GM19452 (cell line): ENCODE measurements around the gene KCNN3.
A peak's percentile ranks its signal among the peaks of the same experiment; 100 is the strongest.

Experiments used
- ATAC-seq: cut with Tn5 transposase; IDR thresholded peaks from one replicate; pipeline ENCODE4 v1.9.1; 2021; ENCODE audit not compliant: unreplicated experiment

The KCNN3 gene

GRCh38 chr1:154880671-154881070 is 10.6 kb upstream of the KCNN3 start:
- no peak for ATAC-seq

DNA sequence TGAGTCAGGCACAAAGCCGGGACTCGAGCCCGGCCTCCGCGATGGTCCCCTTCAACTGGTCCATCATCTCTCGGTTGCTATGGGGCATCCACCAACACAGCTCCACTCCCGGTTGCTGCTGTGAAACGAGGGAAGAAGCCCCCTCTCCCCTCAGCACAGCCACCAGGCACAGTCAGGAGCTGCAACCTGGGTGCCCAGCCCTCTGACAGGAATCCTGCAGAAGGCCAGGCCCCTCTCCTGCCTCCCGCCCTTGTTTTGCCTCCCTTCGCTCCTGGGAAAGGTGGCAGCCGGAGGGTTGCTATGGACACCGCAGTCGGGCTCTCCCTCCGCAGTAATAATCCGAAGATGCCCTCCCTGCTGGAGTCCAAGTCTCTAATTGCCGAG is 8.9 kb upstream of the KCNN3 start:
- ATAC-seq = no peak

GRCh38 chr1:154878371-154879037 is 8.4 kb upstream of the KCNN3 start:
- ATAC-seq = no peak

DNA sequence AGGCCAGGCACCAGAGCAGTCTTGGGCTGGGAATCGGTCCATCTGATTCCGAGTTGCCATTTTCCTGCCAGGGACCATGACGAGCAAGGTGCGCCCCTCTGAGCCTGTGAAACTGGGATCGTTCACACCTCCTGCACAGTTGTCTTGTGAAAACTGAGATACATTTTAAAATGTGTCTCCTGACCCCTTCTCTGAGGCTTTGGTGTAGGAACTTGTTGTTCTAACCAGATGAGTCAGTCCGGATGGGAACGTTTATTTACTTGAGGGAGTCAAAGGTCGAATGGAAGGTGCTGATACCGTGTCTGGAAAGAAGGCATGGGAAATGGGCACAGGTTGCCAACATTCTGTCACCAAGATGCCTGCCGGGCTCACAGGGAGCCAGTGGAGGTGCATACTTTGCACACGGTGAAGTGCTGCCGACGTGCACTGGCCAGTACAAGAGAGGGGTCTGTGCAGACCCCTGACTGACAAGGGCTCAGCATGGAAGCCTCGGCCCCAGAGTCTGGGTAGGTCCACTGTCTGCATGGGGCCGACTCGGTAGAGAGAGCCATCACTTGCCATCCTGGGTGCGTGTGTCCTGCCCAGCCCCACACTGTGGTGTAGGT is 7.4 kb upstream of the KCNN3 start:
- no peak for ATAC-seq

DNA sequence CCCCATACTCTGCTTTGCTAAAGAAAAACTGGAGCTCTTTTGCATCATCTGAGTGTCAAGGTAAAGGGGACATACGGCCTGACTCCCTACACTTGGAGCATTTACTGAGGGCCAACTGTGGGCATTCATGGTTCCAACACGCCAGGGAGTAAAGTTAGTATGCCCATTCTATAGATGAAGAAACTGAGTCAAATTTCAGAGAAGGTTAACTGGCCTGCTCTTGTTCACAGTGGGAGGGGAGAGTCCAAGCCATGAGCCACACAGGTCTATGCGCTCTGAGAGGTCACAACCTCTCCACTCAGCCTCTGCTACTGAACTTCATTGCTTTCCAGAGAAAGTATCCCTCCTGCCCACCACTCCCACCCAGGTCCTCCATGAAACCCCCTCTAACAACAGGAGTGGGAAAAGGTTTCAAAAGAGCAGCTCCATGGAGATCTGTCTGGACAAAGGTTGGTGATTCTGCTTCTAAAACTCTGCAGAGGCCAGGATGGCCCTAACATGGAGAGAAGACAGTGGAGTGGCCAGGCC is 6.8 kb upstream of the KCNN3 start:
- ATAC-seq = no peak

GRCh38 chr1:154874465-154874864 is 4.4 kb upstream of the KCNN3 start:
- ATAC-seq = no peak

GRCh38 chr1:154873321-154873950 is 3.4 kb upstream of the KCNN3 start:
- ATAC-seq = no peak

DNA sequence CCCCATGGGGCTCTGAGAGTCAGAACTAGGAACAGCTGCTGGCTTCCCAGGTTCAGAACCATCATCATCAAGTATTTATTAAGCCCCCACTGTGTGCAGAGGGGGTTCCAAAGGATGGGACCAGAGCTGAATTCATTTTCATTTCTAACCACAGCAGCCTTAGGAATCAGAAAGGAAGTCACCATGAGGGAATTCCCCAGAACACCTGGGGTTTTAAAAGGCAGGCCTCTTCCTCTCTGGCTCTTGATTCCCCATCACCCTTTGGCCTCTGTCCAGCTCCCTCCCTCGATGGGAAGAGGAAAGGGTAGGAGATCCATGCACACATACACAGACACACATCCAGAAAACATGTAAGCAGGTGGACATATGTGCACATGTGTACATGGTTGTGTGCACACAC is 1.3 kb upstream of the KCNN3 start:
- no peak for ATAC-seq

DNA sequence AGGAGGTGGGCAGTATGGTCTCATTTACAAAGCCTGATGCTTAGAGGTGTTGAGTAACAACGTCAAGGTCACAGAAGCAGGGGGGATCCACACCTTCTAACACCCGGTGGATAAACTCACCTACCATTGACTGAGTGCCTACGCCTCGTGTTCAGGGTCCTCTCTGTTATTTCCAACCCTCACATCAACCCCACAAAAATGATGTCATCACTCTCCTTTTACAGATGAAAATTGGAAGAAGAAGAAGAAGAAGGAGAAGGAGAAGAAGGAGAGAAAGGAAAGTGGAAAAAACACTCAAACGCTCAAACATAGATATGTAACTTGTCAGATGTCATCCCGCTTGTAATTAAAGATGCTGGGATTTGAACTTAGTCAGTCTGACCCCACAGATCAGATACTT is 653 bp upstream of the KCNN3 start:
- no peak for ATAC-seq

- no peak for ATAC-seq
Measured at GRCh38 chr1:154869351-154870114, 548 bp downstream of the KCNN3 start.

GRCh38 chr1:154867841-154868605 is 2.1 kb downstream of the KCNN3 start:
- no peak for ATAC-seq

DNA sequence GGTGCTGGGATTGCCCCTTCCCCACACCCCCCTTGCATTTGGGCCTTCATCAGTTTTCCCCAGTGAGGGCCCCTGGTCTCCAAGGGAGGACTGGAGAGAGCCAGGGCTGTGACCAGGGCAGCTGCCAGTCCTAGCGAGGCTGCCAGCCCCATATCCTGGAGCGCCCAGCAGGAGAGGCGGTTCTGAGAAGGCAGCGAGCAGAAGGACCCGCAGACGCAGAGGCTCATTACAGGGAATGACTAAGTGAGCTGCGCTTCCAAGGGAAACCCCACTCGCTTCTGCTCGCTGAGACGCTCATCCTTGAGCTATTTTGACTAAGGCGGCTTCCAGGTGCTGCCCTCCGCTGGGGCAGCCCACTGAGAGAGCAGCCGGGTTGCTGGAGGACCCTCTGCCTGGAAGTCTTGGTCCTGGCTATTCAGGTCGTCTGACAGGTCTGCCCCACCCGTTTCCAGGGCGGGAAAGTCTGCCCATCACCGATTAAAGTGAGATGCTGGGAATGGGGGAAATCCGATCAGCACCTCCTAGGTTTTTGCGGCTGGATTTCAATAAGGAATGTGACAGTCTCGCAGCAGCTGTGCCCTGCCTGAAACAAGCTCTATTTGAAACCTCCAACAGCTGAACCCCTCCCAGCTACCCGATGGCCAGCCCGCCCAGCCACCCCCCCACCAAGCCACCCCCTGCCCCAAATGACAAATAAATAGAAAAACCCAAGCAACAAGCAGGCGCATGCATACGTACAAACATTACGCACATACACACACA is 2.8 kb downstream of the KCNN3 start:
- ATAC-seq = no peak

DNA sequence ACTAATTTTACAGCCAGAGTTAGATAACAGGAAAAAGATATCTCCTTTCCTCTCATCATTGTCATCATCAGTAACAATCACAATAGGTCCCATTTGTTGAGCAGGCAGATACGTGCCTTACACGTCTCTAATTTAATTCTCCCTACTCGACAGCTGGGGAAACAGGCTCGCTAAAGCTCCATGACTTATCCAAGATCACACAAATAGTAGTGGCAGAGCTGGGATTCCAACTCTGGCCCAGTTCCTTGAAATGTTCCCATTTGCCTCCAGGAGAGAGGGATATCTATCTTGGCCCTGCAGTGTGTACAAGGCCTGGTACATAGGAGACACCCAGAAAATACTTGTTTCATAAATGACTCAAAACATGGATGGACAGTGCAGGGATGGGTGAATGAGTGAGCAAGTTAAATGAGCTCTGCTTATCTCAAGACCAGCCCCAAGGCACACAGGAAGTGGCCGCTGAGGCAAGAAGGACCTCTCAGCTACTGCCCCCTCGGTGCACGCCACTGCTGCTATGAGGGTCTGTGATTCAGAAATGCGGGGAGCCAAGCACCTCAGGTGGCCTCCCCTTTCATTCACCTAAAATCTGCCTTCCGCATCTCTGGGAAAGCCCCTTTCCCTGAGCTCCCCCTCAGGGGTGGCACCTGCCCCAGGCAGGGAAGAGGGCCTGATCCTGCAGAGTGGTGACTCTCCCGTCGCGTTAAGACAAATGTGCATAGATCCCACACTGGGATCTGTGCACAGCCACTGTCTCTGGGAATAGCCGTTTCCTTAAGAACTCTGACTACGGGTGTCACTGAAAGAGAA is 3.6 kb downstream of the KCNN3 start:
- ATAC-seq = no peak

- ATAC-seq = no peak
Measured at GRCh38 chr1:154865442-154866256, 4.4 kb downstream of the KCNN3 start.

GRCh38 chr1:154864189-154864975 is 5.7 kb downstream of the KCNN3 start:
- no peak for ATAC-seq

DNA sequence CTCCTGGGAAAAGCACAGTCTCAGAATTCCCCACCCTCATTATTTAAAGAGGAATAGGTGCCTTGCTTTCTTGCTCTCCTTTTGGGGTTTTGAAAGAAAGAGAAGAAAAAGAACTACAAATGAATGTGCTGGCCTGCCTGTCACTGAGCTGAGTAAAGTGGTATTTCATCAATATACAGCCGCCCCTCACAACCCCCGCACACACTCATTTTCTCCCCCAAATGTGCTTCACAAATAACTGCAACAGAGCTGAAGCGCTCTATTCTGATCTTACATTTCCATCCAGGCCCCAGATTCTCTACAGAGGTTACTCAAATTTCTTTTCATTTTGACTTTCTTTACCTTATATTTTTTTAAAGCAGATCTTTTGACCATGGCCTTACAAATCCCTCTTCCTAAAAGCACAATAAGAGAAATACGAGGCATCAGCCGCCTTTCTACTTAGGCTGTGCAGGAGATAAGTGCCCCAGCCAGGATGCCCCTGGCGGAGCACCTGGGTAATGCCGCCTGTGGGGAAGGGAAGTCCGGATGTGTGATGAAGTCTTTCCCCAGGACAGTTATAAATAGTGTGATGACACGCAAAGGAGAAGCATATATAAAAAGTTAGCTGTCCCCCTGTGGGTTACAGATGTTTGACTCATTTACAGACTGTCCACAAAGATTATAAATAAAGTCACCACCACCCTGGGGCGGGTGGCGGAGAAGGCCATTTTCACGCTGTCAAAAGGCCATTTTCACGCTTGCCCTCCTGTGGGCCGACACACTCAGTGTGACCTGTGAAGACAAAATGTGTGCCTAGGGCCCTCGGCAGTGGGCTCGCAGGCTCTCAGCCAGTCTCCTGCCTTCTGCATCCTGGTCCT is 6.5 kb downstream of the KCNN3 start:
- peak; percentile 32 for ATAC-seq

DNA sequence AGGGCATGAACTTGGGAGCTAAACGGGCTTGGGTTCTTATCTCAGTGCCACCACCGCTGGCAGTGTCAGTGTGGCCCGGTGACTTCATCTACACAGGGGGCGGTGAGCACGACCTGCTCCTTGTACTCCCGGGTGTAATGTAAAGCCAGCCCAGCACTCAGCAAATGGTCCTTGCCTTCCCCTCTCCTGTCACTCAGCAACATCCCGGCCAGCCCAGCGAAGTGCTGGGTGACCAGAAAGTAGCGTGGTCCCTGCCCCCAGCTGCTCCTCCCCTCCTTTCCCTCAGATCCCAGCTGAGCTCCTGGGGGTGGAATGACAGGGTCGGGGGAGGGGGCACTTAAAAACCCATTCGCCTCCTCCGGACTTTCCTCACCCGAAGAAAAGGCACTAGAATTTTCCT is 7.2 kb downstream of the KCNN3 start:
- ATAC-seq = no peak
